Neural progenitor cell (in vitro differentiated cells): ENCODE measurements around the gene CD2AP.

Source experiments
- CTCF ChIP-seq: fragments of 200-600 bp; sonication (generic); IDR thresholded peaks from 2 replicates; pipeline ENCODE4 v1.5.1; 2017; ENCODE audit warnings: antibody characterized with exemption, mild to moderate bottlenecking
- EZH2 ChIP-seq: fragments of 200-600 bp; sonication (generic); IDR thresholded peaks from 2 replicates; pipeline ENCODE4 v1.6.1; 2017; ENCODE audit warnings: antibody characterized with exemption, mild to moderate bottlenecking, moderate library complexity

DNA sequence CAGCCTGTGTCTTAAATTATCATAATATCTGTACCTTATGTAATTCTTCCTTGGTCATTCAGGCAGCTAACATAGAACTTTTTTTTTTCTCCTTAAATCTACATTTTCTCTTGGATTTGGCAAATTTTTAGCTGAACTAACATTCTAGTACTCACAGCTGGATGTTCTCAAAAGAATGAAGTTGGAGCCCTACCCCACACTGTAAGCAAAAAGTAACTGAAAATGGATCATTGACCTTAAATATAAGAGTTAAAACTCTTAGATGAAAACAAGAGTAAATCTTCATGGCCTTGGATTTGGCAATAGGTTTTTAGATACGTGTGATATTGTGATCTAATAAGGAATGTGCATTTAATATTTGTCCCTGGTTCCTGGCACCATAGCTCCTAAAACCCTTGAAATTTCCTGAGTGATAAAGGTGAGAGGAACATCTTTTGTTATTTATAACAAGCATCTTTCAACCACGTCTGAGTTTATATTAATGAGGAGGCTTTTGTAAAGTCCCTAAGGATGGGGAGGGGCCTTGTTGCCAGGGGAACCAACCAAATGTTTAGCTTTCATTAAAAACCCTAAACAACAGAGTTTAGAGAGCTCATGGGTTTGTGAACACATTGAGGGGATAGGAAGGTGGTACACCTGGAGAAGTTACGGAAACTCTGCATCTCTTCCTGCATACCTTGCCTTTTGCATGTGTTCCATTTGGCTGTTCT lies 114.7 kb downstream of the CD2AP start:
- TF ChIP-seq CTCF (no peak), EZH2 (no peak)
